Naive B cell (primary cell): Measurements from ENCODE around the gene ODF4. TPM values are rescaled to one million over a fixed set of nuclear protein-coding genes. Genes with fewer than 3 reads are reported as not detected.
A peak's percentile ranks its signal among the peaks of the same experiment; 100 is the strongest.
"Not testable (repeated sequence)": the region's sequence is repeated elsewhere in the genome, so short reads cannot be mapped to it uniquely, and the experiment has no call there.

ENCODE experiments used
- ATAC-seq, 2 donors: fragments of 150-1000 bp; cut with Tn5 transposase; 2 replicates each; pipeline ENCODE4 v1.10.0; 2021; ENCODE audit warnings: low read depth in 2 of 2, mild to moderate bottlenecking in 2 of 2, moderate library complexity in 2 of 2
- DNase-seq: peaks from one replicate; pipeline ENCODE4 v3.0.0; 2022
- H3K27ac Mint-ChIP-seq, 6 donors: one replicate each; pipeline ENCODE4 v1.8.0; 2020 to 2022; ENCODE audit warnings: mild to moderate bottlenecking in 6 of 6, mixed read lengths in 6 of 6, moderate library complexity in 5 of 6, inconsistent platforms in 2 of 6
- H3K27me3 Mint-ChIP-seq, 3 donors: one replicate each; pipeline ENCODE4 v1.8.0; 2021 to 2022; ENCODE audit warnings: mixed read lengths in 3 of 3, mild to moderate bottlenecking in 1 of 3
- H3K36me3 Mint-ChIP-seq, 2 donors: one replicate each; pipeline ENCODE4 v1.8.0; 2020 to 2022; ENCODE audit warnings: mixed read lengths in 2 of 2, inconsistent platforms in 1 of 2, mild to moderate bottlenecking in 1 of 2
- H3K4me1 Mint-ChIP-seq, 3 donors: one replicate each; pipeline ENCODE4 v1.8.0; 2020 to 2022; ENCODE audit warnings: mixed read lengths in 3 of 3, inconsistent platforms in 1 of 3, mild to moderate bottlenecking in 1 of 3, moderate library complexity in 1 of 3
- H3K4me3 Mint-ChIP-seq, 8 donors: one replicate each; pipeline ENCODE4 v1.8.0; 2020 to 2022; ENCODE audit warnings: mild to moderate bottlenecking in 8 of 8, mixed read lengths in 8 of 8, moderate library complexity in 8 of 8, inconsistent platforms in 2 of 8
- H3K9me3 Mint-ChIP-seq, 7 donors: one replicate each; pipeline ENCODE4 v1.8.0; 2020 to 2022; ENCODE audit warnings: mixed read lengths in 7 of 7, mild to moderate bottlenecking in 5 of 7, inconsistent platforms in 2 of 7, moderate library complexity in 1 of 7
- polyA plus RNA-seq, 6 donors: library from polyadenylated mRNA; unstranded; fragments of 300-500 nt; fragmentation: Illumina TruSeq; gene quantifications; one replicate each; pipeline ENCODE4 v1.2.3, GENCODE V29; 2021; ENCODE audit warnings: low read depth in 6 of 6

Gene ODF4
- polyA plus RNA-seq, 6 donors from 2014 or later, result not detected

DNA sequence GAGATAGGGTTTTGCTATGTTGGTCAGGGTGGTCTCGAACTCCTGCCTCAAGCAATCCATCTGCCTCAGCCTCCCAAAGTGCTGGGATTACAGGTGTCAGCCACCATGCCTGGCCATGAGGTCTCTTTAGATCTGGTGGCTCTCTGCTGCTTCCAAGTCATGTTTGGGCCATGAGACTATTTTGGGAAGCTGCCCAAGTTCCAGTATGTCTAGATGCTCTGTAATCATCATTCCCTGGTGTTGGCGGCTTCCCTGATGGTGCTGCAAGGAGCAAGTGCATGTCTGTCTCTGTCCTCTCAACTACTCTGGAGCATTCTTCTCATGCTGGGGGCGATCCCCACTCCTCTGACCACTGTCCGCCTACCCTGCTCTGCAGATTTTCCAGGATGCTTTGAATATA lies 6.4 kb upstream of the ODF4 start:
- Mint-ChIP-seq H3K27ac (no peak overlapping the region), H3K36me3 (peaks cover 0 to 7% of the 10 kb centered on the region in 2 donors), H3K4me3 (no peak overlapping the region), H3K9me3 (no peaks in the 10 kb centered on the region), H3K27me3 (peaks cover 25 to 42% (median 34%) of the 10 kb centered on the region in 3 donors), H3K4me1 (peaks cover 7 to 9% (median 7%) of the 10 kb centered on the region in 3 donors)
- DNase-seq, result no peak
- no peak for ATAC-seq

DNA sequence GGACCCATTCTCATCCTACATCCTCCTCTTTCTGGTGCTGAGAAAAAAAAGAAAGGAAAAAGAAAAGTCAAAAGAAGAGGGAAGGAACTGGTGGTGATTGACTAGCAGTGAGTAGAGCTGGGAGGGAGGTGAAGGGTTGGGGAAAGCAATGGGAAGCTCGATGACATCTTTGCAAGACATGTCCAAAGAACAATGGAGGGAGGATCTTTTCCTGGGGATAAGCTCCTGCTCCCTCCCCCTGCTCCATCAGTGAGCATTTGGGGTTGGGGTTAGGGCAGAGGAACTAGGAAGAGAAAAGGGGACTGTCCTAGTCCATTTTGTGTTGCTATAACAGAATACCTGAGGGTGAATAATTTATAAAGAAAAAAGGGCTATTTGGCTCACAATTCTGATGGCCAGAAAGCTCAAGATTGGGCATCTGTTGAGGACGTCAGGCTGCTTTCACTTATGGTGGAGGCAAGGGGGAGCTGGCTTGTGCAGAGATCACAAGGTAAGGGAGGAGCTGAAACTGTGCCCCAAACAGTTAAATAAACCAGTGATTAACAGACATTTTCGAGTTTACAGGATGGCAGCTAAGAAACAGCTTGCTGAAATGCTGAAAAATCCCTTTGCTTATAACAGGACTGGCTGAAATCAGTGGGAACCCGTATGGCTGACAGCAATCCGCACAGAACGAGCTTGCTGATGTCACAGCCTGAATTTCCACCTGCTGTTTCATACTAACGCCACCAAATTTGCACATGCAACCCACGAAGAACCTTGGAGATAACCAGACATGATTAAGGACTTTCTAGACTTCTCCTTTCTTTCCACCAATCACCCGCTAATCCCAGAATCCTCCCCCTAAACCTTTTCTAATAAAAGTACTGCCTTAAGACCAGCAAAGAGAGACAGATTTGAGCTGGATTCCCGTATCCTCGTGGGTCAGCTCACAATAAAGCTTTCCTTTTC lies 1.6 kb upstream of the ODF4 start:
- H3K4me3 Mint-ChIP-seq, result peak overlapping the region in 5 of 8 donors; percentile 3 to 67 (median 36)
- peaks cover 11 to 23% (median 21%) of the 10 kb centered on the region in 3 donors for H3K27me3 Mint-ChIP-seq
- H3K4me1 Mint-ChIP-seq, result peaks cover 7 to 8% (median 7%) of the 10 kb centered on the region in 3 donors
- peak; percentile 42 to 55 for ATAC-seq
- DNase-seq, result no peak
- no peaks in the 10 kb centered on the region for H3K9me3 Mint-ChIP-seq
- no peaks in the 10 kb centered on the region for H3K36me3 Mint-ChIP-seq
- peak overlapping the region in 2 of 6 donors; percentile 18 to 53 for H3K27ac Mint-ChIP-seq

DNA sequence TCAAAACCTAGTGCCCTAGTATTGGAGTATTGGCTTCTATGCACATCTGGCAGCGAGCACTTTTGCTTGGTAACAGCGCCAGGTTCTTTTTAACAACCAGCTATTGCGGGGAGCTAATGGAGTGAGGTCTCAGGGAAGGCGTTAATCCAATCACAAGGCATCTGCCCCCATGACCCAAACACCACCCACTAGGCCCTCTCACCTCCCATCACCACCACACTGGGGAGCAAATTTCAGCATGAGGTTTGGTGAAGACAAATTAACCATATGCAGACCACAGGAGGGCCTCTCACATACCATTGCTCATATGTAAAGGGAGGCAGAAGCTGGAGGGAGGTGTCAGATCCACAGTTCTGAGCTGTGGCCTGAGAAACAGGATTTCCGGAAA lies 893 bp upstream of the ODF4 start:
- Mint-ChIP-seq H3K9me3 (no peaks in the 10 kb centered on the region), H3K4me3 (no peak overlapping the region), H3K27me3 (peaks cover 11 to 17% (median 14%) of the 10 kb centered on the region in 3 donors), H3K4me1 (peaks cover 7 to 8% (median 7%) of the 10 kb centered on the region in 3 donors), H3K27ac (no peak overlapping the region), H3K36me3 (no peaks in the 10 kb centered on the region)
- ATAC-seq (no peak), DNase-seq (no peak)

DNA sequence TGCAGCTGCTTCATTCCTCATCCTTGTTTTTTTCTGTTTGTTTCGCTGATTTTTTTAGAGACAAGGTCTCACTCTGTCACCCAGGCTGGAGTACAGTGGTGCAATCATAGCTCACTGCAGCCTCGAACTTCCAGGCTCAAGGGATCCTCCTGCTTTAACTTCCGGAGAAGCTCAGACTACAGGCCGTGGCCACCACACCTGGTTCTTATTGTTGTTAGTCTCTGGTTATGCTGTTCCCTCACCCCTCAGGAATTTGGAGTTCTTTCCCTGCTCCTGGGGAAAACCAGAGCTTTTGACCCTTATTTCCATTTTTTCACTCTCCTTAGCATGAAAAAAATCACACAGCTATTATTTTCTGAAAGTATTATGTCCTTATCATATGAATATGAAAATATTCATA lies 1.8 kb downstream of the ODF4 start:
- H3K36me3 Mint-ChIP-seq, result no peaks in the 10 kb centered on the region
- H3K27ac Mint-ChIP-seq, result no peak overlapping the region
- no peak for ATAC-seq
- peaks cover 13 to 22% (median 19%) of the 10 kb centered on the region in 3 donors for H3K27me3 Mint-ChIP-seq
- H3K4me1 Mint-ChIP-seq, result peaks cover 7 to 8% (median 7%) of the 10 kb centered on the region in 3 donors
- H3K4me3 Mint-ChIP-seq, result no peak overlapping the region
- no peaks in the 10 kb centered on the region for H3K9me3 Mint-ChIP-seq
- no peak for DNase-seq

DNA sequence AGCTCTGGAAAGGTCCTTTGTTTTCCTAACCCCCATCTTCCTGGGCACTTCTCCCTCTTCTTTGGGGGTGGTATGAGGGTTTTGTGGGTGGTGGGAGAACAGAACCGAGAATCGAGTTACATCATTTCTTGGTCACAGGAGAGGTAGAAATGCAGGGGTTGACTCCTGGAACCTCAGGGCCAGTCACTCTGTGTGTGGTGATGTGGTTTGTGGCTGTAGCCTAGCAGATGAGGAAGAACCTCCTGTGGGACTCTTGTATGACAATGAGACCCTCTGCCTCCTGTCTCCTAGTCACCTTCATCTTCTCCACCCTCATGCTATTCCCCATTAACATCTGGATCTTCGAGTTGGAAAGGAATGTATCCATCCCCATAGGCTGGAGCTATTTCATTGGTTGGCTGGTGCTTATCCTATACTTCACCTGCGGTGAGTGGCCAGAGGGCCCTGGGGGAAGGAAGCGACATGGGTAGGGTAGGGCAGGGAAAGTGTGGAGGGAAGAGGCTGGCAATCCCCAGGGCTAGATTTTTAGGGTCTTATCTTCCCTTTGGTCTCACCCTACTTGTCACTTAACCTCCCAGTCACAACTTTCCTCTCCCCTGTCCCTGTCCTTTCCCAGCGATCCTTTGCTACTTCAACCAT lies 5.5 kb downstream of the ODF4 start:
- H3K9me3 Mint-ChIP-seq, result no peaks in the 10 kb centered on the region
- peak overlapping the region in 1 of 8 donors; percentile 15 for H3K4me3 Mint-ChIP-seq
- H3K4me1 Mint-ChIP-seq, result peaks cover 0 to 3% (median 0%) of the 10 kb centered on the region in 3 donors
- no peak for ATAC-seq
- H3K36me3 Mint-ChIP-seq, result no peaks in the 10 kb centered on the region
- peaks cover 26 to 39% (median 30%) of the 10 kb centered on the region in 3 donors for H3K27me3 Mint-ChIP-seq
- no peak overlapping the region for H3K27ac Mint-ChIP-seq
- DNase-seq, result no peak

DNA sequence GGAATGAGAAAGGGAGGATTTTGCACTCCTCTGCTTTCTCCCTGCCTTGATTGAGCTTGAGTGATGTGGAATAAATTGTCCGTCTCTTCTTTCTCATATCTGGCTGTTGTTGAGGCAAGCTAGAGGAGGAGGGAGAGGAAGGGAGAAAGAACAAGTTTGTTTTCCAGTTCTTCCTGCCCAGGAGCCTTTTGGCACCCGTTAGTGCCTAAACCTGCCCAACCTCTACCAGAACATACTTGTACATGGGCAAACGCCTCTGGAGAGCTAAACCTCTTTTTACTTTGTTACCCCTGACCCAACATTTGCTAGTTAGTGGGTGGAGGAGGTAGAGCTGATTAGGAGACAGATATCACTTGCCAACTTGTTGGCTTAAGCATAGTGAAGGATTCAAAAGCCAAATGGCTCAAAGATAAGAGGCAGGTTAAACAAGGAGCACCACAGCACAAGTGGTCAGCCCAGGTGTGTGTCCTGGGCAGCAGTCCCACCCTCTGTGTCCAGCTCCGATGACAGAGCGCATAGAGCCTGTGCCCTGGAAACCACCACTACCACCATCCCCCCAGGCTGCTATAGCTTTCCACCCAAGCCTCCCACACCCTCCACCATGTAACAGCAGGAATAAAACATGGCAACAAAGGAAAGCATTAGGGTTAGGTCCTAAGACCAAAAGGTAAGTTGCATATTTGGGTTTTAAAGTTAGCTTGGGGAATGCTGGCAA lies 6.5 kb downstream of the ODF4 start:
- Mint-ChIP-seq H3K9me3 (no peaks in the 10 kb centered on the region), H3K4me1 (peaks cover 0 to 3% (median 0%) of the 10 kb centered on the region in 3 donors), H3K27ac (peak overlapping the region in 1 of 6 donors; percentile 45), H3K27me3 (peaks cover 26 to 43% (median 30%) of the 10 kb centered on the region in 3 donors), H3K36me3 (no peaks in the 10 kb centered on the region), H3K4me3 (no peak overlapping the region)
- no peak for ATAC-seq
- DNase-seq, result no peak

DNA sequence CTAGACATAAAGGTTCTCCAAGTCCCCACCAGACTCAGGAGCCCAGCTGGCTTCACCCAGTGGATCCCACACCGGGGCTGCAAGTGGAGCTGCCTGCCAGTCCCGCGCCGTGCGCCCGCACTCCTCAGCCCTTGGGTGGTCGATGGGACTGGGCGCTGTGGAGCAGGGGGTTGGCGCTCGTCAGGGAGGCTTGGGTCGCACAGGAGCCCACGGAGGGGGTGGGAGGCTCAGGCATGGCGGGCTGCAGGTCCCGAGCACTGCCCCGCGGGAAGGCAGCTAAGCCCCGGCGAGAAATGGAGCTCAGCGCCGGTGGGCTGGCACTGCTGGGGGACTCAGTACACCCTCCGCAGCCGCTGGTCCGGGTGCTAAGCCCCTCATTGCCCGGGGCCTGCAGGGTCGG lies 7.4 kb downstream of the ODF4 start:
- H3K36me3 Mint-ChIP-seq, H3K4me1 Mint-ChIP-seq, H3K9me3 Mint-ChIP-seq, ATAC-seq, DNase-seq, H3K27ac Mint-ChIP-seq: not testable (repeated sequence)
- Mint-ChIP-seq H3K27me3 (peaks cover 26 to 43% (median 30%) of the 10 kb centered on the region in 3 donors), H3K4me3 (peak overlapping the region in 1 of 8 donors; percentile 19)

DNA sequence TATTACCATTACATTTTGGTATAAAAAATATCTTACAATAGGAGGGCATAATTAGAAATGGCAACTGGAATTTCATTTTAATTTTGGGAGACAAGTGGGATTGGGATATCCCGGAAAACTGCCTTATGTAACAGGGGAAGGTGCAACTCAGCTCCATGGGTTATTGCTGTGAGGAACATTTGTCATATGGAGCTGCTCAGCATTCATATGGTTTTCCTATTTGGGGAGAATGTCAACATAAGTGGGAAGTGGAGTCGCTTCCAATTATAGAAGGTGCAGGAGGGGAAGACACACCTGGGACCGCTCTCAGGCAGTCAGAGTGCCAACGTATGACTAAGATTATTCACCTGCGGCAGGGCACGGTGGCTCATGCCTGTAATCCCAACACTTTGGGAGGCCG lies 10.7 kb downstream of the ODF4 start:
- Mint-ChIP-seq H3K27ac (no peak overlapping the region), H3K4me1 (peaks cover 0 to 3% (median 0%) of the 10 kb centered on the region in 3 donors), H3K36me3 (no peaks in the 10 kb centered on the region), H3K9me3 (no peaks in the 10 kb centered on the region), H3K27me3 (peaks cover 20 to 35% (median 22%) of the 10 kb centered on the region in 3 donors), H3K4me3 (no peak overlapping the region)
- no peak for DNase-seq
- ATAC-seq, result no peak

DNA sequence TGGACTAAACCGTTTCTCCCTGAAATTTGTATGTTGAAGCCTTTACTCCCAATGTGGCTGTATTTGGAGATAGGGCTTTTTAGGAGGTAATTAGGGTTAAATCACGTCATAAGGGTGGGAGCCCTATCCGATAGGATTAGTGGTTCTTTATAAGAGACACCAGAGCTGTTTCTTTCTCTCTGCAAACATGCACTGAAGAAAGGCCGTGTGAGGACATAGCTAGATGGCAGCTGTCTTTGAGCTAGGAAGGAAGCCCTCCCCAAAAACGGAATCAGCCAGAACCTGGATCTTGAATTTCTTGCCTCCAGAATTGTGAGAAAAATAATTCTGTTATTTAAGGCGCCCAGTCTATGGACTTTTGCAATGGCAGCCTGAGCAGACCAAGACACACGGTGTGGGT lies 14.1 kb downstream of the ODF4 start:
- Mint-ChIP-seq H3K27me3 (peaks cover 5 to 13% (median 8%) of the 10 kb centered on the region in 3 donors), H3K9me3 (no peaks in the 10 kb centered on the region), H3K4me3 (no peak overlapping the region), H3K27ac (no peak overlapping the region), H3K4me1 (no peaks in the 10 kb centered on the region), H3K36me3 (no peaks in the 10 kb centered on the region)
- ATAC-seq (no peak), DNase-seq (no peak)

DNA sequence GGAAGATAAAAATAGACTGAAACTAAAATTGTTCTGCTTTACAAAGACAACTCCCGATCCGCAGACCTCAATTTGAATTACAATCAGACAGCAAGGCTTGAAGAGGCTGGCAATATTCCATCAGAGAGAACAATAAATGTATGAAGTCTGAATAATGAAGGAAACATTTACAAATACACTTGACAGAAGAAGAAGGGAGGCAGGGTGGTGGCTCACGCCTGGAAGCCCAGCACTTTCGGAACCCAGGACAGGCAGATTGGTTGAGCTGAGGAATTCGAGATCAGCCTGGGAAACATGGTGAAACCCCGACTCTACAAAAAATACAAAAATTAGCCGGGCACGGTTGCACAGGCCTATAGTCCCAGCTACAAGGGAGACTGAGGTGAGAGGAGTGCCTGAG lies 14.6 kb downstream of the ODF4 start:
- DNase-seq (no peak), ATAC-seq (no peak)
- H3K36me3 Mint-ChIP-seq, result no peaks in the 10 kb centered on the region
- peaks cover 0 to under 1% (median 0%) of the 10 kb centered on the region in 3 donors for H3K4me1 Mint-ChIP-seq
- peaks cover 5 to 13% (median 8%) of the 10 kb centered on the region in 3 donors for H3K27me3 Mint-ChIP-seq
- no peak overlapping the region for H3K4me3 Mint-ChIP-seq
- peak overlapping the region in 1 of 6 donors; percentile 71 for H3K27ac Mint-ChIP-seq
- H3K9me3 Mint-ChIP-seq, result no peaks in the 10 kb centered on the region

DNA sequence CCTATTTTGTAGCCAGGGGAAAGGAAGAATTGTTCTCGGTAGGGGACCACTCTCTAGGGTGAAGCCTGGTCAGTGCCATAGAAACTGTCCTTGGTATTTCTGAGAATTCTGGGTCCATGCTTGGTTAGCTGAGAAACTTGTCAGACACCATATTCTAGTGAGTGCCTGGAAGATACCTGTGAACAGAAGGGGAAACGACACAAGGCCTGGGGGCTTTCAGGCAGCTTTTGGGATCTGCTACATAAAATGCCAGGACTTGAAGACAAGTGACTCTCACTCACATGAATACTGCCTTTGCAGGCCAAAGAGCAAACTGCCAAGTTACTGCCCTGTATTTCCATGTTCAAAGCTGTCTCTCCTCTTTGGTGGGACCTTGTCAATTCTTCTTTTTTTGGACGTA lies 18.3 kb downstream of the ODF4 start:
- ATAC-seq (no peak), DNase-seq (no peak)
- Mint-ChIP-seq H3K27ac (peak overlapping the region in 1 of 6 donors; percentile 32), H3K9me3 (no peaks in the 10 kb centered on the region), H3K36me3 (no peaks in the 10 kb centered on the region), H3K4me1 (peaks cover 0 to 8% (median 0%) of the 10 kb centered on the region in 3 donors), H3K4me3 (no peak overlapping the region), H3K27me3 (no peaks in the 10 kb centered on the region)

DNA sequence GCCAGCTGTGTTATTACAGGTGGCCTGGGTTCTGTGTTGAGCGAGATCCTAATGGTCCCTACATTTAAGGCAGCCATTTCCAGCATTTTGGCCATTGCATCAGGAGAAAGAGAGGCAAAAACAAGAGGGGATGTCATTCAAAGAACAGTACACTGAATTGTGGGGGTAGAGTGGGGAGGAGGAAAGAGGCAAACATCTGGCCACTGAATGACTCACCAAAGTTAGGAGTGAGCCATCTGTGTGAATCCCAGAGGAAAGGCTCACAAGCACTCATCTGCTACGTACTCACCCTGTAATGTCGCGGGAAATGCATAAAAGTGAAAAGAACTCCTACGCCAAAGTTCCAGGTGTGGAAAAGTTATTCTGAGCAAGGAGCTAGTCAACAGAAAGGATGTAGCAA lies 20.1 kb downstream of the ODF4 start:
- no peaks in the 10 kb centered on the region for H3K27me3 Mint-ChIP-seq
- H3K9me3 Mint-ChIP-seq, result no peaks in the 10 kb centered on the region
- H3K27ac Mint-ChIP-seq, result peak overlapping the region in 2 of 6 donors; percentile 24 to 48
- no peaks in the 10 kb centered on the region for H3K36me3 Mint-ChIP-seq
- H3K4me3 Mint-ChIP-seq, result no peak overlapping the region
- DNase-seq, result no peak
- peaks cover 0 to 8% (median 0%) of the 10 kb centered on the region in 3 donors for H3K4me1 Mint-ChIP-seq
- no peak for ATAC-seq

DNA sequence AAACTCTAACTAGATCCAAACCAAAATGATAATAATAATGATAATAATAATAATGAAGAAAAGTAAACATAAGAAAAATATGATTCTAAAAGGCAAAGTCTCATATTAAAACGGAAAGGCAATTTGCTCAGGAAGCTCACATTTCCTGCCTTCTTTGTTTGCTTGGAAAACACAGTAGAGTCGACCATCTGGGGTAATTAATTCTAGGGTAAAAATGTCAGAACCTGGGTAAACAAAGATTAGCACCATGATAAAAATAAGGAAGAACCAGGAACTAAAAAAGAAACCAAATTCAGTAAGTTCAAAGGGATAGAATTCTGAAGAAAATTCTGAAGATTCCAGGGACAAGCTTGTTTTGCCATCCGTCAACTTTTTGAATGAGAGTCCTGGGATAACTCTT lies 20.6 kb downstream of the ODF4 start:
- H3K9me3 Mint-ChIP-seq, result no peaks in the 10 kb centered on the region
- peaks cover 0 to 8% (median 0%) of the 10 kb centered on the region in 3 donors for H3K4me1 Mint-ChIP-seq
- no peaks in the 10 kb centered on the region for H3K36me3 Mint-ChIP-seq
- H3K4me3 Mint-ChIP-seq, result no peak overlapping the region
- DNase-seq (no peak), ATAC-seq (no peak)
- no peak overlapping the region for H3K27ac Mint-ChIP-seq
- no peaks in the 10 kb centered on the region for H3K27me3 Mint-ChIP-seq
